GM12874 (cell line): Measurements from ENCODE around the gene NFKBIB.

ENCODE experiments used
- TF ChIP-seq, protein P1 (sequence below): IDR thresholded peaks from 2 replicates; pipeline ENCODE4 v1.5.1; 2011; ENCODE audit warnings: low read depth, mild to moderate bottlenecking, control low read depth, low read length, moderate library complexity; ENCODE audit not compliant: insufficient read depth

NFKBIB gene

DNA sequence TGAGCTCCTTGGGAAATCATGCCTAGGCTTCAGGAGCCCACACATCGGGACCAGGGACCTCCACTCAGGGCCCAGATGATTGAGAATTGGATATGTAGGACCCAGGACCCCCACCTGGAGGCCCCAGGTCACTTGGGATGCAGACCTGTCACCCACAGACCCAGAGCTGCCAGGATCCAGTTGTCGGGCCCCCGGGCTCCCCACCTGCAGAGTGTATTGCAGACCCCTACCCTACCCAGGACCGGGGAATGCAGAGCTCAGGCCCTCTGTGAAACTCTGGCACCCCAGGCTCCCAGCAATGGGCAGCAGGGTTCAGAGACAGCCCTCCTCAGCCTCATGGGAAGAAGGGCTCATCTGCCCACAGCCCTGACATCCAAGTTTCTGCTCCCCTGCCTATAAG lies 5.9 kb downstream of the NFKBIB start:
- TF ChIP-seq, protein P1, sequence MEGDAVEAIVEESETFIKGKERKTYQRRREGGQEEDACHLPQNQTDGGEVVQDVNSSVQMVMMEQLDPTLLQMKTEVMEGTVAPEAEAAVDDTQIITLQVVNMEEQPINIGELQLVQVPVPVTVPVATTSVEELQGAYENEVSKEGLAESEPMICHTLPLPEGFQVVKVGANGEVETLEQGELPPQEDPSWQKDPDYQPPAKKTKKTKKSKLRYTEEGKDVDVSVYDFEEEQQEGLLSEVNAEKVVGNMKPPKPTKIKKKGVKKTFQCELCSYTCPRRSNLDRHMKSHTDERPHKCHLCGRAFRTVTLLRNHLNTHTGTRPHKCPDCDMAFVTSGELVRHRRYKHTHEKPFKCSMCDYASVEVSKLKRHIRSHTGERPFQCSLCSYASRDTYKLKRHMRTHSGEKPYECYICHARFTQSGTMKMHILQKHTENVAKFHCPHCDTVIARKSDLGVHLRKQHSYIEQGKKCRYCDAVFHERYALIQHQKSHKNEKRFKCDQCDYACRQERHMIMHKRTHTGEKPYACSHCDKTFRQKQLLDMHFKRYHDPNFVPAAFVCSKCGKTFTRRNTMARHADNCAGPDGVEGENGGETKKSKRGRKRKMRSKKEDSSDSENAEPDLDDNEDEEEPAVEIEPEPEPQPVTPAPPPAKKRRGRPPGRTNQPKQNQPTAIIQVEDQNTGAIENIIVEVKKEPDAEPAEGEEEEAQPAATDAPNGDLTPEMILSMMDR, result no peak

DNA sequence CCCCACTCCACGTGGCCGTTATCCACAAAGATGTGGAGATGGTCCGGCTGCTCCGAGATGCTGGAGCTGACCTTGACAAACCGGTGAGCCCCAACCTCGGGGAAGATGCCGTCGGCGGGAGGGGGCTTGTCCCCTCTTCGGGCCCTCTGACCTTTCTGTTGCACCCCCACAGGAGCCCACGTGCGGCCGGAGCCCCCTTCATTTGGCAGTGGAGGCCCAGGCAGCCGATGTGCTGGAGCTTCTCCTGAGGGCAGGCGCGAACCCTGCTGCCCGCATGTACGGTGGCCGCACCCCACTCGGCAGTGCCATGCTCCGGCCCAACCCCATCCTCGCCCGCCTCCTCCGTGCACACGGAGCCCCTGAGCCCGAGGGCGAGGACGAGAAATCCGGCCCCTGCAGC lies 7.5 kb downstream of the NFKBIB start:
- TF ChIP-seq, protein P1, result no peak

DNA sequence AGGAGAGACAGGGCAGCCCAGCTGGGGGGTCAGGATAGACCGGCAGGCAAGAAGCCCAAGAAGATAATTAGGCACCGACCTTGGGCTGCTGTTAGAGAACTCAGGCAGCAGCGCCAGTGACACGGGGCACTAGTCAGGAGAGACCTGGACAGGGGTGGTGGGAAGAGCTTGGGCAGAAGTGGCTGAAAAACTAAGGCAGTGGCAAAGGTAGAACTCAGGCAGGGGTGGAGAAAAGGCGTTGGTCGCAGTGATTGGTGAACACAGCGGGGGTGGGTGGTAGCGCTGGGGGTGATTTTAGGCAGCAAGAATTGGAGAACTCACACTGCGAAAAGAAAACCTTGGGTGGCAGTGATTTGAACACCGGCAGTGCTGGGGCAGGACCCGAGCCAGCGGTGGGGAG lies 7.9 kb downstream of the NFKBIB start:
- TF ChIP-seq, protein P1, result no peak

DNA sequence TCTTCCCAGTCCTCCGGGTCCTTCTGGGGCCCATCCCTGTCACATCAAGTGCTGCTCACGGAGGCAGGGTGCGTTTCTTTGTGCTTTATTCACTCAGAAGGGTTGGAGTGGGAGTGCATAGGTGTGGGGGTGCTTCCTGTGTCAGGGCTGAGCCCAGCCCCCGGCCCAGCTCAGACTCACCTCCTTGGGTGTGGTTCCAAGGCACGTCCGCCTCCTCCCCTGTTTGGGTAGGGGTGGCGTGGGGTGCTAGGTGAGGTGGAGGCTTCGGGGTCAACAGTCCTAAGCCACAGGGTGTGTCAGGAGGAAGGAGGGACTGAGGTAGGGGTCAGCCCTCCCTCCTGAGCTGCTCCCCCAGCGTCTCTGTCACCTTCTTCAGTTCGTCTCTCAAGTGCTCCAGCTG lies 9.1 kb downstream of the NFKBIB start:
- TF ChIP-seq, protein P1, result no peak

DNA sequence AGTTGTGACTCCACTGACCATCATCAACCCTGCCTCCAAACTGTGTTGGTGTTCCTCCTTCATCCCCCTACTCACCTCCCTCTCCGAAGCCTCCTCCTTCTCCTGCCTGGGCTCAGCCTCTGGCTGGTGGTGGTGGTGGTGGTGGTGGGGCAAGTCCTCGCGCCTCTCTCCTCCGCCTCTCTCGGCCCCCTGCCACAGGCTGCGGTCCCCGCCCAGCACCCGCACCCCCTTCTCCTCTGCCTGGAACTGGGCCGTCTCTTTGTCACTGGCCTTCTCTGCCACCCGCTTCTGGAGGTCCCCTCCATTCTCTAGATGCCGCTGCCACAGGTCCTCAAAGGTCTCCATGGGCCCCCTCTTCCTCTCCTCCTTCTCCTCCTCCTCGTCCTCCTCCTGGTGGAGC lies 10.7 kb downstream of the NFKBIB start:
- TF ChIP-seq, protein P1, result no peak

DNA sequence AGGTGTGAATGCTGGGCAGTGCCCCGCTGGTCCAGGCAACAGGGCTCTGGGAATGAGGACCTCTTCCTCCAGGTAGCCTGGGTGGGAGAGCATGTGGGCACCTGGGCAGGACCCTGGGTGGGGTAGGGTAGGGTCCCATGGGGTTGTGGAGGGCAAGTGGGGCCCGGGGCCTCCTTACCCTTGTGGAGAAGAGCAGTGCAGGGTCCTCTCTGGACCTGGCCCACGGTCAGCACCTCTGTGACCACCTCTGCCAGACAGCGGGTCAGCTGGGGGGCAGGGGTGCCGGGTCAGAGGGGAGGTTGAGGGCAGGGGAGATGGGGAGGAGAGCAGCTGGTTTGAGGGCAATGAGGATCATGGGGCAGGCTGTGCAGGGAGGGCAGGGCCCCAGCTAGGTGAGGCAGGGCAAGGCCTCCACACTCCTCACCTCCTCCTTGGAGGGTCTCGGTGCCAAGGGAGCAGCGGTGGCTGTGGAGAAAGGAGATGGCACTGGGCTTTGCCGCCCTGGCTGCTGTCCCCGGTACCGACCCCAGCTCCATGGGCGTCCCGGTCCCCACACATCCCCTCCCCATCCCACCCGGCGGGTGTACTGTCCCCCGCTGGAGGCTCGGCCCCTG lies 11.7 kb downstream of the NFKBIB start:
- TF ChIP-seq, protein P1, result no peak

DNA sequence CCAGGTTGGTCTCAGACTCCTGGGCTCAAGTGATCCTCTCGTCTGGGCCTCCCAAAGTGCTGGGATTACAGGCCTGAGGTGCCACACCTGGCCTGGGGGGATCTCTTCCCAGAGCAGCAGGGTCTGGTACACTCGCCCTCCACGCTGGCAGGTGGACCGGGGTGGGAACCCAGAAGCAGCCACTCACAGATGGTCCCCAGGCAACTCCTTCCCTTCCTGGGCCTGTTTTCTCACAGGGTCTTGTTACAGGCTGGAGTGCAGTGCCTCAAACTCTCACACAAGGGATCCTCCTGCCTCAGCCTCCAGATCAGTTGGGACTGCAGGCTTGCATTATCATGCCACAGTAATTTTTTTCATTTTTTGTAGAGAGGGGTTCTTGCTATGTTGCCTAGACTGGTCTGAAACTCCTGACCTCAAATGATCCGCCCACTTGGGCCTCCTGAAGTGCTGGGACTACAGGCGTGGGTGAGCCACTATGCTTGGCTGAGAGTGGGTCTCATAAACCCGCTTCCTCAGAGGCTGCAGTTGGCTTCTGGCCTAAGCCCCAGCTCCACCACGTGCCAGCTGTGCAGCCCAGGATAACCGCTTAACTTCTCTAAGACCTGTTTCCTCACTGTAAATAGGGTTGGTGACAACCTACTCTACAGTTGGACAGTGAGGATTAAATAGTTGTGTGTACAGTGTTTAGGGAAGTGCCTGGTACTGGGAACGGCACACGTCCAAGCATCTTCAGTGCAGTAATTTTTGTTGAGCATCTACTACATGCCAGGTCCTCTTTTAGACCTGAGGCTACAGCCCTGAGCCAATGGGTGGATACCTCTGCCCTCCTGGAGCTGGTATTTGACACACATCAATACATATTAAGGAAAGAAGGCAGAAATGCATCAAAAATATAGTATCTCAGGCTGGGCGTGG lies 13.1 kb downstream of the NFKBIB start:
- TF ChIP-seq, protein P1, result no peak
